Nephron progenitor cell (in vitro differentiated cells): Measurements from ENCODE around the gene FAM20A.

ENCODE experiments used
- DNase-seq: peaks from one replicate; pipeline ENCODE4 v3.0.0; 2021
- H3K27ac Mint-ChIP-seq: 2 replicates; pipeline ENCODE4 v1.8.0; 2021; ENCODE audit warnings: mild to moderate bottlenecking, moderate library complexity, mixed read lengths
- H3K27me3 Mint-ChIP-seq: 2 replicates; pipeline ENCODE4 v1.8.0; 2021; ENCODE audit warnings: mild to moderate bottlenecking, low read depth, mixed read lengths; ENCODE audit not compliant: poor library complexity
- H3K36me3 Mint-ChIP-seq: 2 replicates; pipeline ENCODE4 v1.8.0; 2021; ENCODE audit warnings: low read depth, mixed read lengths
- H3K4me1 Mint-ChIP-seq: 2 replicates; pipeline ENCODE4 v1.8.0; 2021; ENCODE audit warnings: mixed read lengths
- H3K4me3 Mint-ChIP-seq: 2 replicates; pipeline ENCODE4 v1.8.0; 2021; ENCODE audit warnings: mild to moderate bottlenecking, moderate library complexity, mixed read lengths
- H3K9me3 Mint-ChIP-seq: 2 replicates; pipeline ENCODE4 v1.8.0; 2021; ENCODE audit warnings: mild to moderate bottlenecking, moderate library complexity, mixed read lengths
- CTCF ChIP-seq: fragments of 200-600 bp; sonication (generic); IDR thresholded peaks from 2 replicates; pipeline ENCODE4 v1.5.0; 2021; ENCODE audit warnings: antibody characterized with exemption

FAM20A gene

GRCh38 chr17:68592682-68593641 lies 8.2 kb downstream of the FAM20A start:
- Mint-ChIP-seq H3K27me3 (peaks cover 37% of the 10 kb centered on the region), H3K4me3 (peak overlapping the region; percentile 15), H3K9me3 (peaks cover 12% of the 10 kb centered on the region), H3K27ac (no peak overlapping the region), H3K4me1 (peaks cover 46% of the 10 kb centered on the region), H3K36me3 (no peaks in the 10 kb centered on the region)
- DNase-seq: no peak
- TF ChIP-seq CTCF: no peak

- peaks cover 21% of the 10 kb centered on the region for H3K9me3 Mint-ChIP-seq
- no peak for DNase-seq
- peaks cover 27% of the 10 kb centered on the region for H3K27me3 Mint-ChIP-seq
- H3K4me3 Mint-ChIP-seq: peak overlapping the region; percentile 41
- peaks cover 42% of the 10 kb centered on the region for H3K4me1 Mint-ChIP-seq
- no peak for TF ChIP-seq CTCF
- H3K36me3 Mint-ChIP-seq: no peaks in the 10 kb centered on the region
- H3K27ac Mint-ChIP-seq: no peak overlapping the region
Measured at GRCh38 chr17:68592009-68592408, 9.2 kb downstream of the FAM20A start.

GRCh38 chr17:68591583-68591982 lies 9.6 kb downstream of the FAM20A start:
- no peak overlapping the region for H3K27ac Mint-ChIP-seq
- H3K9me3 Mint-ChIP-seq: peaks cover 23% of the 10 kb centered on the region
- peak overlapping the region; percentile 41 for H3K4me3 Mint-ChIP-seq
- no peaks in the 10 kb centered on the region for H3K36me3 Mint-ChIP-seq
- H3K27me3 Mint-ChIP-seq: peaks cover 27% of the 10 kb centered on the region
- peak; percentile 20 for DNase-seq
- peaks cover 38% of the 10 kb centered on the region for H3K4me1 Mint-ChIP-seq
- TF ChIP-seq CTCF: no peak

GRCh38 chr17:68589086-68589485 lies 12.1 kb downstream of the FAM20A start:
- no peaks in the 10 kb centered on the region for H3K36me3 Mint-ChIP-seq
- peaks cover 9% of the 10 kb centered on the region for H3K27me3 Mint-ChIP-seq
- no peak overlapping the region for H3K27ac Mint-ChIP-seq
- TF ChIP-seq CTCF: no peak
- no peak for DNase-seq
- H3K4me1 Mint-ChIP-seq: peaks cover 19% of the 10 kb centered on the region
- H3K4me3 Mint-ChIP-seq: no peak overlapping the region
- H3K9me3 Mint-ChIP-seq: peaks cover 23% of the 10 kb centered on the region

GRCh38 chr17:68588362-68588761 lies 12.8 kb downstream of the FAM20A start:
- peaks cover 14% of the 10 kb centered on the region for H3K4me1 Mint-ChIP-seq
- H3K4me3 Mint-ChIP-seq: no peak overlapping the region
- no peak for TF ChIP-seq CTCF
- no peak for DNase-seq
- peaks cover 9% of the 10 kb centered on the region for H3K27me3 Mint-ChIP-seq
- no peaks in the 10 kb centered on the region for H3K36me3 Mint-ChIP-seq
- H3K9me3 Mint-ChIP-seq: peaks cover 20% of the 10 kb centered on the region
- no peak overlapping the region for H3K27ac Mint-ChIP-seq

GRCh38 chr17:68587847-68588246 lies 13.3 kb downstream of the FAM20A start:
- Mint-ChIP-seq H3K4me1 (peaks cover 13% of the 10 kb centered on the region), H3K36me3 (no peaks in the 10 kb centered on the region), H3K4me3 (no peak overlapping the region), H3K27me3 (peaks cover 9% of the 10 kb centered on the region), H3K9me3 (peaks cover 20% of the 10 kb centered on the region), H3K27ac (no peak overlapping the region)
- DNase-seq: no peak
- TF ChIP-seq CTCF: no peak
